Adrenal gland (tissue), 12 donors: Measurements from ENCODE around the gene STPG1. TPM values are rescaled to one million over a fixed set of nuclear protein-coding genes. Genes with fewer than 3 reads are reported as not detected.

Experiments
- DNase-seq, 7 donors: peaks; one replicate each; pipeline ENCODE4 v3.0.0-alpha.2; 2019 to 2020
- H3K27ac ChIP-seq, 5 donors: fragments of 200-600 bp; sonication (generic) in 4 of 5; 1 replicate in 3 of 5; 2 replicates in 2 of 5; pipeline versions ENCODE4 v1.5.1 to v1.8.0; 2016 to 2020; ENCODE audit warnings: mild to moderate bottlenecking in 1 of 5
- H3K27me3 ChIP-seq: fragments of 200-600 bp; 2 replicates; pipeline ENCODE4 v1.8.0; 2021
- H3K36me3 ChIP-seq, 2 donors: fragments of 200-600 bp; replicated peaks in 1 of 2; 1 replicate in 1 of 2; 2 replicates in 1 of 2; pipeline versions ENCODE4 v1.5.1 to v1.8.0; 2018 to 2022
- H3K4me1 ChIP-seq, 2 donors: fragments of 200-600 bp; replicated peaks in 1 of 2; 1 replicate in 1 of 2; 2 replicates in 1 of 2; pipeline versions ENCODE4 v1.5.1 to v1.8.0; 2018 to 2021
- H3K4me3 ChIP-seq, 4 donors: fragments of 200-600 bp; sonication (generic) in 3 of 4; one replicate each; pipeline ENCODE4 v1.5.1; 2016 to 2018
- H3K9me3 ChIP-seq, 3 donors: fragments of 200-600 bp; sonication (generic) in 1 of 3; replicated peaks in 1 of 3; 1 replicate in 2 of 3; 2 replicates in 1 of 3; pipeline versions ENCODE4 v1.5.1 to v1.8.0; 2016 to 2021
- CTCF ChIP-seq, 6 experiments: fragments of 450-650 bp in 4 of 6; fragments of 200-600 bp in 2 of 6; sonication (generic) in 1 of 6; IDR thresholded peaks; 1 replicate in 5 of 6; 2 replicates in 1 of 6; pipeline versions ENCODE4 v1.5.1 to v1.8.0; 2016 to 2021; ENCODE audit warnings: antibody characterized with exemption in 6 of 6, mild to moderate bottlenecking in 2 of 6, moderate library complexity in 1 of 6
- POLR2A ChIP-seq, 2 donors: fragments of 450-650 bp; IDR thresholded peaks; one replicate each; pipeline ENCODE4 v1.6.1; 2017; ENCODE audit warnings: antibody characterized with exemption in 2 of 2, mild to moderate bottlenecking in 2 of 2, moderate library complexity in 1 of 2
- WGBS, 4 donors: extraction: QIAGEN DNeasy Blood & Tissue Kit in 2 of 4; methylation state at CpG; one replicate each; pipeline versions ENCODE4 v1.1.5 to v1.1.7; 2013 to 2017; 5-methylcytosine and 5-hydroxymethylcytosine counted together
- intact Hi-C, 2 donors: fragments of 100-400 bp; cut with DNase I; formaldehyde crosslinking; loops; one replicate each; pipeline versions ENCODE4 v1.14.1 to v1.15.0; 2022 to 2023
- polyA plus RNA-seq, 3 donors: library from polyadenylated mRNA; stranded (reverse); fragments of 200-250 nt in 2 of 3; fragments of 350-450 nt in 1 of 3; fragmentation: Illumina TruSeq in 1 of 3; extraction: RNeasy Lipid Tissue Mini Kit (QIAGEN cat#74804) in 1 of 3; gene quantifications; one replicate each; pipeline ENCODE4 v1.2.3, GENCODE V29; 2013 to 2014
- total RNA-seq, 9 donors: library from RNA; depleted of rRNA in 4 of 9; stranded (reverse); fragments of >200 nt in 4 of 9; fragments of 120-200 nt in 1 of 9; fragmentation: NEBNext Ultra II Directional in 1 of 9; extraction: Animal tissue kit (Norgen Biotek cat#: 25700) in 1 of 9; gene quantifications; one replicate each; pipeline versions ENCODE4 v1.1.0 to v1.2.4, GENCODE V29; 2013 to 2023
- donor health status: healthy with polysubstance abuse.
- donor health status: Bipolar disorder and iron deficiency.
- donor health status: DM: yes; HTN: yes; CAD: no.
- donor health status: DM: no; HTN: no; CAD: no.
- donor health status: DM: no; HTN: no; CAD: no.
- donor health status: DM: yes; HTN: yes; CAD: no.

The STPG1 gene
- total and polyA plus RNA-seq, 12 donors = 2.1 to 8.9 (median 5.7) TPM

- DNase-seq = no peak
- no peaks in the 10 kb centered on the region for H3K4me1 ChIP-seq
- no peak overlapping the region for H3K27ac ChIP-seq
- TF ChIP-seq CTCF (IDR thresholded peaks at IDR 0.05) (no peak), POLR2A (IDR thresholded peaks at IDR 0.05) (no peak)
- 67 to 80% (median 70%) methylated on average over 3 of the region's 3 CpGs for WGBS, 4 donors
- no peaks in the 10 kb centered on the region for H3K27me3 ChIP-seq
- H3K4me3 ChIP-seq = no peak overlapping the region
- H3K9me3 ChIP-seq = no peaks in the 10 kb centered on the region
- intact Hi-C loops = no loop called here
- H3K36me3 ChIP-seq = no peaks in the 10 kb centered on the region
Measured at GRCh38 chr1:24355466-24355865, 58.1 kb downstream of the STPG1 start.

- Histone ChIP-seq H3K36me3 (no peaks in the 10 kb centered on the region), H3K27me3 (no peaks in the 10 kb centered on the region), H3K27ac (no peak overlapping the region), H3K9me3 (no peaks in the 10 kb centered on the region), H3K4me3 (no peak overlapping the region), H3K4me1 (no peaks in the 10 kb centered on the region)
- intact Hi-C loops = no loop called here
- TF ChIP-seq POLR2A (IDR thresholded peaks at IDR 0.05) (no peak), CTCF (IDR thresholded peaks at IDR 0.05) (no peak)
- 89 to 97% (median 93%) methylated on average over 3 to 4 of the region's 4 CpGs for WGBS, 4 donors
- DNase-seq = no peak
Measured at GRCh38 chr1:24353292-24353891, 60.2 kb downstream of the STPG1 start.

GRCh38 chr1:24351918-24352627, 61.5 kb downstream of the STPG1 start:
- TF ChIP-seq POLR2A (IDR thresholded peaks at IDR 0.05) (no peak), CTCF (IDR thresholded peaks at IDR 0.05) (no peak)

GRCh38 chr1:24351247-24351646, 62.3 kb downstream of the STPG1 start:
- Histone ChIP-seq H3K9me3 (no peaks in the 10 kb centered on the region), H3K36me3 (no peaks in the 10 kb centered on the region), H3K27ac (no peak overlapping the region), H3K4me1 (no peaks in the 10 kb centered on the region), H3K27me3 (no peaks in the 10 kb centered on the region), H3K4me3 (no peak overlapping the region)
- intact Hi-C loops = no loop called here
- TF ChIP-seq CTCF (IDR thresholded peaks at IDR 0.05) (no peak), POLR2A (IDR thresholded peaks at IDR 0.05) (no peak)
- no peak for DNase-seq
- 72 to 86% (median 80%) methylated on average over 4 of the region's 4 CpGs for WGBS, 4 donors

More at GRCh38 chr1:24351918-24352627, 61.5 kb downstream of the STPG1 start:
- Histone ChIP-seq H3K36me3 (no peaks in the 10 kb centered on the region), H3K9me3 (no peaks in the 10 kb centered on the region), H3K27me3 (no peaks in the 10 kb centered on the region), H3K27ac (no peak overlapping the region), H3K4me3 (no peak overlapping the region), H3K4me1 (no peaks in the 10 kb centered on the region)
- DNase-seq = no peak
- intact Hi-C loops = no loop called here
- WGBS, 4 donors = 75 to 84% (median 75%) methylated on average over 5 to 7 of the region's 7 CpGs
